Measurements from ENCODE around the gene DPH2. TPM values are rescaled to one million over a fixed set of nuclear protein-coding genes. Genes with fewer than 3 reads are reported as not detected.

DPH2 gene
- total RNA-seq, 2 donors from 2014 or later, result 25.4 to 31.1 TPM

GRCh38 chr1:44016890-44017400, 47.1 kb downstream of the DPH2 start:
- no peaks in the 10 kb centered on the region for H3K4me1 ChIP-seq (replicated peaks)
- intact Hi-C loops (cut with DNase I), result no loop called here
- no peaks in the 10 kb centered on the region for H3K36me3 ChIP-seq
- TF ChIP-seq CTCF (IDR thresholded peaks at IDR 0.05) (no peak), POLR2AphosphoS5 (IDR thresholded peaks at IDR 0.05) (no peak), POLR2A (IDR thresholded peaks at IDR 0.05) (no peak)
- DNase-seq (ENCODE audit: low spot score), result no peak
- no peaks in the 10 kb centered on the region for H3K9me3 ChIP-seq
- WGBS, result 86% methylated on average over 20 of the region's 20 CpGs
- H3K27me3 ChIP-seq (replicated peaks; ENCODE audit: insufficient read depth), result no peaks in the 10 kb centered on the region
- no peak overlapping the region for H3K4me3 ChIP-seq
- H3K27ac ChIP-seq, result no peak overlapping the region

- no peak overlapping the region for H3K4me3 ChIP-seq
- WGBS, result 84% methylated on average over 12 of the region's 13 CpGs
These were observed 49.7 kb downstream of the DPH2 start for GRCh38 chr1:44019466-44019948.

GRCh38 chr1:44020464-44020863, 50.7 kb downstream of the DPH2 start:
- Histone ChIP-seq H3K27ac (no peak overlapping the region), H3K4me3 (no peak overlapping the region), H3K4me1 (replicated peaks) (no peaks in the 10 kb centered on the region), H3K9me3 (no peaks in the 10 kb centered on the region), H3K27me3 (replicated peaks; ENCODE audit: insufficient read depth) (no peaks in the 10 kb centered on the region), H3K36me3 (no peaks in the 10 kb centered on the region)
- WGBS, result 81% methylated on average over 6 of the region's 6 CpGs
- TF ChIP-seq POLR2AphosphoS5 (IDR thresholded peaks at IDR 0.05) (no peak), CTCF (IDR thresholded peaks at IDR 0.05) (no peak), POLR2A (IDR thresholded peaks at IDR 0.05) (no peak)
- intact Hi-C loops (cut with DNase I), result no loop called here
- no peak for DNase-seq (ENCODE audit: low spot score)

More at GRCh38 chr1:44019466-44019948, 49.7 kb downstream of the DPH2 start:
- Histone ChIP-seq H3K27ac (no peak overlapping the region), H3K4me1 (replicated peaks) (no peaks in the 10 kb centered on the region), H3K9me3 (no peaks in the 10 kb centered on the region), H3K36me3 (no peaks in the 10 kb centered on the region), H3K27me3 (replicated peaks; ENCODE audit: insufficient read depth) (no peaks in the 10 kb centered on the region)
- no peak for DNase-seq (ENCODE audit: low spot score)
- intact Hi-C loops (cut with DNase I), result no loop called here
- no peak for TF ChIP-seq POLR2AphosphoS5 (IDR thresholded peaks at IDR 0.05)

GRCh38 chr1:44021156-44021555, 51.3 kb downstream of the DPH2 start:
- Histone ChIP-seq H3K27me3 (replicated peaks; ENCODE audit: insufficient read depth) (no peaks in the 10 kb centered on the region), H3K36me3 (no peaks in the 10 kb centered on the region), H3K27ac (no peak overlapping the region), H3K9me3 (no peaks in the 10 kb centered on the region), H3K4me3 (no peak overlapping the region), H3K4me1 (replicated peaks) (no peaks in the 10 kb centered on the region)
- intact Hi-C loops (cut with DNase I), result no loop called here
- WGBS, result 96% methylated on average over 8 of the region's 8 CpGs
- no peak for DNase-seq (ENCODE audit: low spot score)
- TF ChIP-seq CTCF (IDR thresholded peaks at IDR 0.05) (no peak), POLR2A (IDR thresholded peaks at IDR 0.05) (no peak), POLR2AphosphoS5 (IDR thresholded peaks at IDR 0.05) (no peak)

- no peaks in the 10 kb centered on the region for H3K4me1 ChIP-seq (replicated peaks)
- intact Hi-C loops (cut with DNase I), result no loop called here
- TF ChIP-seq POLR2A (IDR thresholded peaks at IDR 0.05) (no peak), POLR2AphosphoS5 (IDR thresholded peaks at IDR 0.05) (no peak), CTCF (IDR thresholded peaks at IDR 0.05) (no peak)
- no peak overlapping the region for H3K4me3 ChIP-seq
- H3K9me3 ChIP-seq, result no peaks in the 10 kb centered on the region
- WGBS, result 91% methylated on average over 10 of the region's 10 CpGs
- no peaks in the 10 kb centered on the region for H3K36me3 ChIP-seq
- H3K27me3 ChIP-seq (replicated peaks; ENCODE audit: insufficient read depth), result no peaks in the 10 kb centered on the region
- no peak for DNase-seq (ENCODE audit: low spot score)
- no peak overlapping the region for H3K27ac ChIP-seq
These were observed 51.9 kb downstream of the DPH2 start for GRCh38 chr1:44021581-44022321.

Other genes with a start within 250 kb of the DPH2 start
- gene ARTN, start 36.2 kb upstream of the DPH2 start, total RNA-seq, result 1 to 10 TPM; 4.1 to 5.4 TPM
- gene IPO13, start 23.1 kb upstream of the DPH2 start, total RNA-seq, result 10 to 100 TPM; 27.7 to 55.7 TPM
- gene ATP6V0B, start 5.0 kb downstream of the DPH2 start, total RNA-seq, result 100 to 1,000 TPM; 180 to 245 TPM
- gene B4GALT2, start 9.2 kb downstream of the DPH2 start, total RNA-seq, result 10 to 100 TPM; 34.8 to 63.9 TPM
- 10 to 100 TPM; 14.3 to 23.7 TPM for gene CCDC24, start 21.6 kb downstream of the DPH2 start, total RNA-seq
- 1 to 10 TPM; 4.6 to 5.6 TPM for gene SLC6A9, start 61.5 kb downstream of the DPH2 start, total RNA-seq
- gene KLF17, start 148.8 kb downstream of the DPH2 start, total RNA-seq, result under 1 TPM in 1 of 2 donors, not detected in 1; 0.80 TPM
- gene KLF18, start 171.6 kb downstream of the DPH2 start, total RNA-seq, result under 1 TPM in 1 of 2 donors, not detected in 1; 0.34 TPM
- gene DMAP1, start 243.5 kb downstream of the DPH2 start, total RNA-seq, result 10 to 100 TPM; 50.6 to 84.0 TPM

Measured in prostate gland (tissue), 2 donors.